PFSK-1 (cell line): ENCODE data around the gene PPP1R12B.

Experiments used
- FOXP2 ChIP-seq: optimal IDR thresholded peaks from 2 replicates; pipeline ENCODE3; 2011; ENCODE audit warnings: borderline replicate concordance, control low read depth, inconsistent platforms; ENCODE audit not compliant: insufficient read depth; ENCODE audit errors: extremely low read length, extremely low read depth
- POLR2AphosphoS5 ChIP-seq: IDR thresholded peaks from 2 replicates; pipeline ENCODE4 v1.6.1; 2012; ENCODE audit warnings: low read depth, mild to moderate bottlenecking, control low read depth, low read length, moderate library complexity
- SIN3A ChIP-seq: IDR thresholded peaks from 2 replicates; pipeline ENCODE4 v1.6.1; 2012; ENCODE audit warnings: mild to moderate bottlenecking, low read length, moderate library complexity, borderline replicate concordance; ENCODE audit not compliant: insufficient read depth
- TAF1 ChIP-seq: IDR thresholded peaks from 2 replicates; pipeline ENCODE4 v1.6.1; 2012; ENCODE audit warnings: low read length, control low read depth, borderline replicate concordance; ENCODE audit not compliant: insufficient read depth
- TF ChIP-seq, protein P1 (sequence below), 2 experiments: IDR thresholded peaks; 2 replicates each; pipeline versions ENCODE4 v1.6.1 to v1.8.0; 2011 to 2012; ENCODE audit warnings: low read depth in 2 of 2, low read length in 2 of 2, control low read depth in 1 of 2, inconsistent platforms in 1 of 2, mild to moderate bottlenecking in 1 of 2, moderate library complexity in 1 of 2; ENCODE audit not compliant: insufficient read depth in 1 of 2

PPP1R12B gene

DNA sequence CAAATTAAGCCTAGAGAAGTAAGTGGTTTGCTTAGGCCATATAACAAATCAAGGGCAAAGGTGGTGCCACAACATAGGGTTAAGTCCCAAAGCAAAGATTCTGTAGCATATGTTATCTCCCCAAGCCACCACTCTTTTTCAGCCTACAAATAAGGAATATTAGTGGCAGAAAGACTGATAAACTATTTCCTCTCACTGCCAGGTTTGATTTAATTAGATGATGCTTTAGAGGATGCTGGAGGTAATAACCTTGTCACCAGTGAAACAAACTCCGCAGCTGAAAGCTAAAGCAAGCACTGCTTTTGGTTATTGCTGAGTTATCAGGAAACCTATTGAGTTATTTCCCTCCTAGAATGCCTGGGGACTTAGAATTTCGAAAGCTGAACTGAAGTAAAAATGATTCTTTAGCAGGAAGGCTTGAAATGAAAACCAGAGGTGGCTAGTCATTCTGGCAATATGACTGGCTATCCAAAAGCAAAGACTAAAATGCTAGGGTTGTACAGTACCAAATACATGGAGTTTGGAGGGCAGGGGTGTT lies 216.5 kb downstream of the PPP1R12B start:
- TF ChIP-seq TAF1 (no peak), SIN3A (no peak), POLR2AphosphoS5 (no peak), FOXP2 (no peak)
- TF ChIP-seq, protein P1, sequence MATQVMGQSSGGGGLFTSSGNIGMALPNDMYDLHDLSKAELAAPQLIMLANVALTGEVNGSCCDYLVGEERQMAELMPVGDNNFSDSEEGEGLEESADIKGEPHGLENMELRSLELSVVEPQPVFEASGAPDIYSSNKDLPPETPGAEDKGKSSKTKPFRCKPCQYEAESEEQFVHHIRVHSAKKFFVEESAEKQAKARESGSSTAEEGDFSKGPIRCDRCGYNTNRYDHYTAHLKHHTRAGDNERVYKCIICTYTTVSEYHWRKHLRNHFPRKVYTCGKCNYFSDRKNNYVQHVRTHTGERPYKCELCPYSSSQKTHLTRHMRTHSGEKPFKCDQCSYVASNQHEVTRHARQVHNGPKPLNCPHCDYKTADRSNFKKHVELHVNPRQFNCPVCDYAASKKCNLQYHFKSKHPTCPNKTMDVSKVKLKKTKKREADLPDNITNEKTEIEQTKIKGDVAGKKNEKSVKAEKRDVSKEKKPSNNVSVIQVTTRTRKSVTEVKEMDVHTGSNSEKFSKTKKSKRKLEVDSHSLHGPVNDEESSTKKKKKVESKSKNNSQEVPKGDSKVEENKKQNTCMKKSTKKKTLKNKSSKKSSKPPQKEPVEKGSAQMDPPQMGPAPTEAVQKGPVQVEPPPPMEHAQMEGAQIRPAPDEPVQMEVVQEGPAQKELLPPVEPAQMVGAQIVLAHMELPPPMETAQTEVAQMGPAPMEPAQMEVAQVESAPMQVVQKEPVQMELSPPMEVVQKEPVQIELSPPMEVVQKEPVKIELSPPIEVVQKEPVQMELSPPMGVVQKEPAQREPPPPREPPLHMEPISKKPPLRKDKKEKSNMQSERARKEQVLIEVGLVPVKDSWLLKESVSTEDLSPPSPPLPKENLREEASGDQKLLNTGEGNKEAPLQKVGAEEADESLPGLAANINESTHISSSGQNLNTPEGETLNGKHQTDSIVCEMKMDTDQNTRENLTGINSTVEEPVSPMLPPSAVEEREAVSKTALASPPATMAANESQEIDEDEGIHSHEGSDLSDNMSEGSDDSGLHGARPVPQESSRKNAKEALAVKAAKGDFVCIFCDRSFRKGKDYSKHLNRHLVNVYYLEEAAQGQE (IDR thresholded peaks at IDR 0.05; ENCODE audit: insufficient read depth in 1 of 2, low read depth in 2 of 2, low read length in 2 of 2): no peak

DNA sequence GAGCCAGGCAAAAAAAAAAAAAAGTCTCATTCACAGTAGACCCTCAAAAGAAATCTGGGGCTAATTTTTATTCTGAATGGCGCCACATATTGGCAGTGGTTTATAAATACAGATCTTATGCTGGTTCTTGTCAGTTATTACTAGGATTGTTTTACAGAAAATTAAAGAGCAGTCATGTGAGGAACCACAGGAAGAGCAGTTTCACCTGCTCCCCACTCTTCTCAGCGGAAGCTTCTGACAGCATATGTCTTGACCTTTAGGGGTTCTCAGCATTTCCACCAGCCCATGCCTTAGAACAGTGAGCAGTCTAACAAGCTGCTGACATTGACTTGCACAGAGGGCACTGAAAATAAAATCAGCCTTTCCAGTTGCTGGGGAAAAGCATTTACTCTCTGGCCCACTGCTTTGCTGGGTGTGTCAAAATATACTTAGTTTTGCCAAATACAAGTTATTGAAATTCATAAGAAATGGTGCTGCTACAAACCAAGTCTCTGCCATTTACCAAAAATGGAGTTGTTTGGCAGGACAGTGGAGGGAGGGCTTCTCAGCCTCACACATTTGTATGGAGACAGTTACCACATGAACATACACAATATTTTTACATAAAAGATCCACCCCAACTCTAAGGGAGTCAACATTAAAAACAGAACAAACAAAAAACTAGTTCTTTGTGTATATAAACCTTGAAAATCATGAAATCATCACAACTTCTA lies 217.5 kb downstream of the PPP1R12B start:
- TF ChIP-seq FOXP2 (no peak), POLR2AphosphoS5 (no peak), TAF1 (no peak), SIN3A (no peak)
- TF ChIP-seq, protein P1 (IDR thresholded peaks at IDR 0.05; ENCODE audit: insufficient read depth in 1 of 2, low read depth in 2 of 2, low read length in 2 of 2): no peak

DNA sequence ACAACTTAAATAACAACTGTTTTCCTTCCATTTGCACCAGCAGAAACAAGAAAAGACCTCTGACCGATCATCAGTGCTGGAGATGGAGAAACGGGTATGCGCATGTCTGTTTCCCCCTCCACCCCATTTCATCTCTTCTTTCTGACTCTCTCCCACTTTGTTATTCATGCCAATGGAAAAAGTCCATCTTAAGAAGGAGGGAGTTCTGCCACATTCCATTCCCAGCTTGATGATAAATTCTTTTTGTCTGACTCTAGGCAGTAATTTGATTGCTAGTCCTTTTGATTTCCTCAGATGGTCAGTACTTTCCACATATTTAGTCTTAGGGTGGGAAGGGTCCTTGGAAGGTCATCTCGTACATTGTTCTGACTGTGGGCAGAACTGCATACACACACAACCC lies 219.2 kb downstream of the PPP1R12B start:
- TF ChIP-seq POLR2AphosphoS5 (no peak), TAF1 (no peak), FOXP2 (no peak), SIN3A (no peak)
- TF ChIP-seq, protein P1 (IDR thresholded peaks at IDR 0.05; ENCODE audit: insufficient read depth in 1 of 2, low read depth in 2 of 2, low read length in 2 of 2): no peak

DNA sequence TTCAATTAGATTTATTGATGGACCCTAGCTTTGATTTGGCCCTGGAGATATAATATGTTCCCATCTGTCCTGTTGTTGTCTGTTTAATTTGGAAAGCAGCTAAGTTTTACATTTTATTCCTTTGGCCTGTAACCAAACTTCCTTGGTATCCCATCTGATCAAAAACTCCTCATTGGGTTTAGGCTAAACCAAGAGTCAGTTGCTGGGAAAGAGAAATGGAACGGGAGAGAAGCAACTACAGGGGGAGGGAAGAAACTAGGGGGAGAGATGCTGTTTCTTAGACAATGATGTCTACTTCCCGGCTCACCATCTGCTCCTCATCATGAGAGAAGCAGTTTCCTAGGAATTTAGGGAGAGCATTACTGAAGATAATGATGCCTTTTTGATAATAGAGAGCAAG lies 219.9 kb downstream of the PPP1R12B start:
- no peak for TF ChIP-seq TAF1
- no peak for TF ChIP-seq POLR2AphosphoS5
- no peak for TF ChIP-seq SIN3A
- TF ChIP-seq, protein P1 (IDR thresholded peaks at IDR 0.05; ENCODE audit: insufficient read depth in 1 of 2, low read depth in 2 of 2, low read length in 2 of 2): no peak
- no peak for TF ChIP-seq FOXP2

DNA sequence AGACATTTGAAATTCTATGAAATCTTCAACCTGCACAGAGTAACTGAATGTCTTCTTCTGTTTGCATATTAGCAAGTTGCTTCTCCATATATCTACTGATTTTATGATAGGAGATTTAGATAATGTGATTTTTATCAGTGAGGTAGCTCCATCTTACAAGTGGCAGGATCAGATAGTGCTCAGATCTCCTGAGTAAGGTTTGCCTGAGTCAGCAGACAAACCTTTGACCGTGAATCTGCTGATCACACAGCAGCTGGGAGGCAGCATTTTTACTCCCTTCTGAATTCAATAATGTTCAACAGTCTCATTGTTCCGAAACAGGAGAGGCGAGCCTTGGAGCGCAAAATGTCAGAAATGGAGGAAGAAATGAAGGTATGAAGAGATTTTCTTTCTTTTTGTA lies 220.3 kb downstream of the PPP1R12B start:
- TF ChIP-seq, protein P1 (IDR thresholded peaks at IDR 0.05; ENCODE audit: insufficient read depth in 1 of 2, low read depth in 2 of 2, low read length in 2 of 2): no peak
- TF ChIP-seq POLR2AphosphoS5 (no peak), FOXP2 (no peak), SIN3A (no peak), TAF1 (no peak)
